Glutamatergic neuron (in vitro differentiated cells): ENCODE results near the gene EMP2. TPM values are rescaled to one million over a fixed set of nuclear protein-coding genes. Genes with fewer than 3 reads are reported as not detected.
A peak's percentile ranks its signal among the peaks of the same experiment; 100 is the strongest.

Experiments used
- DNase-seq: peaks from one replicate; pipeline ENCODE4 v3.0.0; 2022
- H3K27ac Mint-ChIP-seq: one replicate; pipeline ENCODE4 v1.8.0; 2020; ENCODE audit warnings: mild to moderate bottlenecking, mixed read lengths, inconsistent platforms; ENCODE audit not compliant: unreplicated experiment
- H3K27me3 Mint-ChIP-seq: one replicate; pipeline ENCODE4 v1.8.0; 2020; ENCODE audit warnings: mild to moderate bottlenecking, moderate library complexity, mixed read lengths, inconsistent platforms; ENCODE audit not compliant: unreplicated experiment
- H3K36me3 Mint-ChIP-seq: one replicate; pipeline ENCODE4 v1.8.0; 2020; ENCODE audit warnings: mild to moderate bottlenecking, mixed read lengths, inconsistent platforms; ENCODE audit not compliant: unreplicated experiment
- H3K4me1 Mint-ChIP-seq: one replicate; pipeline ENCODE4 v1.8.0; 2020; ENCODE audit warnings: mild to moderate bottlenecking, low read depth, mixed read lengths, inconsistent platforms; ENCODE audit not compliant: unreplicated experiment
- H3K4me3 Mint-ChIP-seq: one replicate; pipeline ENCODE4 v1.8.0; 2020; ENCODE audit warnings: mild to moderate bottlenecking, mixed read lengths, inconsistent platforms; ENCODE audit not compliant: unreplicated experiment
- H3K9me3 Mint-ChIP-seq: one replicate; pipeline ENCODE4 v1.8.0; 2020; ENCODE audit warnings: mild to moderate bottlenecking, moderate library complexity, mixed read lengths, inconsistent platforms; ENCODE audit not compliant: unreplicated experiment
- CTCF ChIP-seq: fragments of 200-600 bp; sonication (generic); IDR thresholded peaks from one replicate; pipeline ENCODE4 v1.5.0; 2021; ENCODE audit not compliant: partially characterized antibody, unreplicated experiment
- total RNA-seq: library from RNA; stranded (reverse); fragmentation: NEBNext Ultra II Directional; extraction: Animal tissue kit (Norgen Biotek cat#: 25700); gene quantifications from one replicate; pipeline ENCODE4 v1.2.1, GENCODE V29; 2021; ENCODE audit not compliant: unreplicated experiment

The EMP2 gene
- total RNA-seq, 1 donor from 2014 or later: 27.8 TPM

- DNase-seq: no peak
- Mint-ChIP-seq H3K4me1 (peaks cover 28% of the 10 kb centered on the region), H3K27ac (no peak overlapping the region), H3K27me3 (peaks cover 8% of the 10 kb centered on the region), H3K36me3 (no peaks in the 10 kb centered on the region), H3K4me3 (no peak overlapping the region), H3K9me3 (peaks cover 5% of the 10 kb centered on the region)
- TF ChIP-seq CTCF: peak; percentile 15
Observed at GRCh38 chr16:10613785-10614485, 33.5 kb upstream of the EMP2 start.

GRCh38 chr16:10612649-10613179 lies 32.3 kb upstream of the EMP2 start:
- peaks cover 5% of the 10 kb centered on the region for H3K27me3 Mint-ChIP-seq
- no peak for DNase-seq
- no peaks in the 10 kb centered on the region for H3K36me3 Mint-ChIP-seq
- peaks cover 5% of the 10 kb centered on the region for H3K9me3 Mint-ChIP-seq
- peak overlapping the region; percentile 52 for H3K27ac Mint-ChIP-seq
- H3K4me1 Mint-ChIP-seq: peaks cover 19% of the 10 kb centered on the region
- H3K4me3 Mint-ChIP-seq: no peak overlapping the region
- no peak for TF ChIP-seq CTCF

GRCh38 chr16:10611825-10612342 lies 31.5 kb upstream of the EMP2 start:
- H3K4me3 Mint-ChIP-seq: no peak overlapping the region
- H3K4me1 Mint-ChIP-seq: peaks cover 11% of the 10 kb centered on the region
- H3K27me3 Mint-ChIP-seq: no peaks in the 10 kb centered on the region
- peak; percentile 43 for DNase-seq
- TF ChIP-seq CTCF: no peak
- H3K27ac Mint-ChIP-seq: peak overlapping the region; percentile 62
- H3K36me3 Mint-ChIP-seq: no peaks in the 10 kb centered on the region
- H3K9me3 Mint-ChIP-seq: peaks cover 5% of the 10 kb centered on the region

GRCh38 chr16:10610499-10611184 lies 30.2 kb upstream of the EMP2 start:
- Mint-ChIP-seq H3K4me3 (no peak overlapping the region), H3K27me3 (no peaks in the 10 kb centered on the region), H3K4me1 (peaks cover 11% of the 10 kb centered on the region), H3K27ac (no peak overlapping the region), H3K36me3 (no peaks in the 10 kb centered on the region), H3K9me3 (peaks cover 2% of the 10 kb centered on the region)
- no peak for DNase-seq
- no peak for TF ChIP-seq CTCF

GRCh38 chr16:10609402-10609774 lies 29.0 kb upstream of the EMP2 start:
- peaks cover 11% of the 10 kb centered on the region for H3K4me1 Mint-ChIP-seq
- TF ChIP-seq CTCF: no peak
- no peak overlapping the region for H3K27ac Mint-ChIP-seq
- H3K4me3 Mint-ChIP-seq: no peak overlapping the region
- DNase-seq: no peak
- H3K36me3 Mint-ChIP-seq: no peaks in the 10 kb centered on the region
- no peaks in the 10 kb centered on the region for H3K27me3 Mint-ChIP-seq
- H3K9me3 Mint-ChIP-seq: peaks cover 2% of the 10 kb centered on the region
